Prostate gland (tissue), 2 donors: ENCODE data around the gene MESP1. TPM values are rescaled to one million over a fixed set of nuclear protein-coding genes. Genes with fewer than 3 reads are reported as not detected.
A peak's percentile ranks its signal among the peaks of the same experiment; 100 is the strongest.

ENCODE experiments used
- DNase-seq: peaks from one replicate; pipeline ENCODE4 v3.0.0-alpha.2; 2019; ENCODE audit warnings: low spot score
- H3K27ac ChIP-seq, 2 donors: fragments of 200-600 bp; sonication (generic); 2 replicates each; pipeline ENCODE4 v1.5.1; 2017 to 2019
- H3K27me3 ChIP-seq: fragments of 200-600 bp; sonication (generic); replicated peaks from 2 replicates; pipeline ENCODE4 v1.5.1; 2019; ENCODE audit not compliant: insufficient read depth
- H3K36me3 ChIP-seq, 2 donors: fragments of 200-600 bp; sonication (generic); 1 replicate in 1 of 2; 2 replicates in 1 of 2; pipeline versions ENCODE4 v1.5.1 to v1.8.1; 2017 to 2019
- H3K4me1 ChIP-seq: fragments of 200-600 bp; sonication (generic); replicated peaks from 2 replicates; pipeline ENCODE4 v1.5.1; 2019
- H3K4me3 ChIP-seq, 2 donors: fragments of 200-600 bp; sonication (generic); 2 replicates each; pipeline ENCODE4 v1.5.1; 2017 to 2019
- H3K9me3 ChIP-seq: fragments of 200-600 bp; sonication (generic); 2 replicates; pipeline ENCODE4 v1.5.1; 2017
- POLR2A ChIP-seq: fragments of 450-650 bp; IDR thresholded peaks from one replicate; pipeline ENCODE4 v1.6.1; 2016; ENCODE audit warnings: antibody characterized with exemption, mild to moderate bottlenecking
- POLR2AphosphoS5 ChIP-seq: sonication (generic); formaldehyde crosslinking; IDR thresholded peaks from one replicate; pipeline ENCODE4 v1.6.1; 2017; ENCODE audit warnings: antibody characterized with exemption
- WGBS: methylation state at CpG from one replicate; pipeline ENCODE4 v1.1.5; 2018; 5-methylcytosine and 5-hydroxymethylcytosine counted together
- intact Hi-C: fragments of 100-400 bp; cut with DNase I; formaldehyde crosslinking; loops from one replicate; pipeline ENCODE4 v1.14.2; 2022
- total RNA-seq, 2 donors: library from RNA; depleted of rRNA; stranded (reverse); fragments of >200 nt; gene quantifications; one replicate each; pipeline ENCODE4 v1.1.0, GENCODE V29; 2016
- TF ChIP-seq, protein P1 (sequence below), 4 experiments: fragments of 200-600 bp in 2 of 4; fragments of 450-650 bp in 2 of 4; sonication (generic) in 2 of 4; IDR thresholded peaks; 1 replicate in 3 of 4; 2 replicates in 1 of 4; pipeline ENCODE4 v1.5.1; 2016 to 2019; ENCODE audit warnings: antibody characterized with exemption in 4 of 4, mild to moderate bottlenecking in 2 of 4, moderate library complexity in 2 of 4

MESP1 gene
- total RNA-seq, 2 donors from 2014 or later = 11.5 to 67.4 TPM

GRCh38 chr15:89775815-89776214 is 24.8 kb upstream of the MESP1 start:
- Histone ChIP-seq H3K27me3 (no peaks in the 10 kb centered on the region), H3K4me3 (peak overlapping the region in 1 of 2 donors; percentile 28), H3K4me1 (peaks cover 11% of the 10 kb centered on the region), H3K36me3 (no peaks in the 10 kb centered on the region), H3K27ac (peak overlapping the region; percentile 57 to 77), H3K9me3 (no peaks in the 10 kb centered on the region)
- intact Hi-C loops = no loop called here
- TF ChIP-seq, protein P1, sequence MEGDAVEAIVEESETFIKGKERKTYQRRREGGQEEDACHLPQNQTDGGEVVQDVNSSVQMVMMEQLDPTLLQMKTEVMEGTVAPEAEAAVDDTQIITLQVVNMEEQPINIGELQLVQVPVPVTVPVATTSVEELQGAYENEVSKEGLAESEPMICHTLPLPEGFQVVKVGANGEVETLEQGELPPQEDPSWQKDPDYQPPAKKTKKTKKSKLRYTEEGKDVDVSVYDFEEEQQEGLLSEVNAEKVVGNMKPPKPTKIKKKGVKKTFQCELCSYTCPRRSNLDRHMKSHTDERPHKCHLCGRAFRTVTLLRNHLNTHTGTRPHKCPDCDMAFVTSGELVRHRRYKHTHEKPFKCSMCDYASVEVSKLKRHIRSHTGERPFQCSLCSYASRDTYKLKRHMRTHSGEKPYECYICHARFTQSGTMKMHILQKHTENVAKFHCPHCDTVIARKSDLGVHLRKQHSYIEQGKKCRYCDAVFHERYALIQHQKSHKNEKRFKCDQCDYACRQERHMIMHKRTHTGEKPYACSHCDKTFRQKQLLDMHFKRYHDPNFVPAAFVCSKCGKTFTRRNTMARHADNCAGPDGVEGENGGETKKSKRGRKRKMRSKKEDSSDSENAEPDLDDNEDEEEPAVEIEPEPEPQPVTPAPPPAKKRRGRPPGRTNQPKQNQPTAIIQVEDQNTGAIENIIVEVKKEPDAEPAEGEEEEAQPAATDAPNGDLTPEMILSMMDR (IDR thresholded peaks at IDR 0.05) = no peak
- no peak for TF ChIP-seq POLR2AphosphoS5
- no peak for TF ChIP-seq POLR2A
- WGBS = 82% methylated on average over 14 of the region's 14 CpGs
- DNase-seq = no peak

- Histone ChIP-seq H3K9me3 (no peaks in the 10 kb centered on the region), H3K27ac (peak overlapping the region; percentile 71 to 87), H3K4me1 (peaks cover 7% of the 10 kb centered on the region), H3K27me3 (no peaks in the 10 kb centered on the region), H3K4me3 (no peak overlapping the region), H3K36me3 (no peaks in the 10 kb centered on the region)
- intact Hi-C loops = no loop called here
- 44% methylated on average over 5 of the region's 5 CpGs for WGBS
- DNase-seq = peak; percentile 64
- TF ChIP-seq, protein P1 (IDR thresholded peaks at IDR 0.05) = no peak
- TF ChIP-seq POLR2AphosphoS5 (peak; percentile 73), POLR2A (no peak)
Measured at GRCh38 chr15:89774492-89774891, 23.4 kb upstream of the MESP1 start.

DNA sequence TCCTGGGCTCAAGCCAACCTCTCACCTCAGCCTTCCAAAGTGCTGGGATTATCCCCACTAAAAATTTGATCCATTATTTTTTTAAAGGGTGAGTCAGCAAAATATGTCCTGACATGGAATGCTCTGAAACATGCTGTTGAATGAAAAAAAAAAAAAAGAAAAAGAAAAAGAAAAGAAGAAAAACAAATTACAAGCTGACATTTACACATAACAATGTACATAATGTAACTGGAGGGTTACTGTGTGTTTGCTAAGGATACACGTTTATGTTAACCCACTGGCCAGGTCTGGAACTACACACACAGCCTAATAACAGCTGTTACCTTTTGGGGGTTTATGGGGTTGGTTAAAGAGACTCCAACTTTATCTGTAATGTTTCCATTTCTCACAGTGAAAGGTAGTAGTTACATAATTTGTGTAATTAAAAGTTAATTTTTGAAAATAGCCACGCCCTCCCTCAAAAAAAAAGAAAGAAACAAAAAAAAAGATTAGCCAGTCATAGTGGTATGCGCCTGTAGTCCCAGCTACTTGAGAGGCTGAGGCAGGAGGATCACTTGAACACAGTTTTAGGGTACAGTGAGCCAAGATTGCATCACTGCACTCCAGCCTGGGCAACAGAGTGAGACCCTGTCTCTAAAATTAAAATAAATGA is 22.0 kb upstream of the MESP1 start:
- Histone ChIP-seq H3K36me3 (no peaks in the 10 kb centered on the region), H3K9me3 (no peaks in the 10 kb centered on the region), H3K27me3 (no peaks in the 10 kb centered on the region), H3K4me1 (peaks cover 7% of the 10 kb centered on the region), H3K4me3 (no peak overlapping the region), H3K27ac (peak overlapping the region; percentile 71 to 87)
- WGBS = 63% methylated on average over 3 of the region's 3 CpGs
- intact Hi-C loops = no loop called here
- no peak for DNase-seq
- TF ChIP-seq, protein P1 (IDR thresholded peaks at IDR 0.05) = peak in 3 of 4 experiments; percentile 29 to 72 (median 39)
- TF ChIP-seq POLR2A (no peak), POLR2AphosphoS5 (peak; percentile 74)

- intact Hi-C loops = no loop called here
- TF ChIP-seq POLR2A (no peak), POLR2AphosphoS5 (no peak)
- TF ChIP-seq, protein P1 (IDR thresholded peaks at IDR 0.05) = no peak
Measured at GRCh38 chr15:89770041-89770440, 19.0 kb upstream of the MESP1 start.

GRCh38 chr15:89769366-89769765 is 18.3 kb upstream of the MESP1 start:
- no peak for DNase-seq
- H3K4me3 ChIP-seq = no peak overlapping the region
- TF ChIP-seq POLR2AphosphoS5 (no peak), POLR2A (no peak)
- TF ChIP-seq, protein P1 (IDR thresholded peaks at IDR 0.05) = no peak
- intact Hi-C loops = loop anchor here (10.0 kb wide), 1 partner anchor 305 kb away; no protein-coding TSS in a partner anchor
- H3K9me3 ChIP-seq = no peaks in the 10 kb centered on the region
- peaks cover 6% of the 10 kb centered on the region for H3K4me1 ChIP-seq
- peak overlapping the region; percentile 61 to 87 for H3K27ac ChIP-seq
- H3K27me3 ChIP-seq = no peaks in the 10 kb centered on the region
- 88% methylated on average over 3 of the region's 3 CpGs for WGBS
- no peaks in the 10 kb centered on the region for H3K36me3 ChIP-seq

More at GRCh38 chr15:89770041-89770440, 19.0 kb upstream of the MESP1 start:
- WGBS = 52% methylated on average over 3 of the region's 3 CpGs
- Histone ChIP-seq H3K27ac (peak overlapping the region; percentile 61 to 87), H3K9me3 (no peaks in the 10 kb centered on the region), H3K4me3 (no peak overlapping the region), H3K27me3 (no peaks in the 10 kb centered on the region), H3K4me1 (peaks cover 6% of the 10 kb centered on the region), H3K36me3 (no peaks in the 10 kb centered on the region)
- no peak for DNase-seq
